Erythroblast (primary cell): ENCODE data around the gene PSMB5.

Experiments used
- GATA1 ChIP-seq: IDR thresholded peaks from 2 replicates; pipeline ENCODE4 v1.6.1; 2011; ENCODE audit warnings: low read depth, mild to moderate bottlenecking, control low read depth, low read length, moderate library complexity
- POLR2A ChIP-seq: IDR thresholded peaks from 2 replicates; pipeline ENCODE4 v1.6.1; 2011; ENCODE audit warnings: mild to moderate bottlenecking, low read length

DNA sequence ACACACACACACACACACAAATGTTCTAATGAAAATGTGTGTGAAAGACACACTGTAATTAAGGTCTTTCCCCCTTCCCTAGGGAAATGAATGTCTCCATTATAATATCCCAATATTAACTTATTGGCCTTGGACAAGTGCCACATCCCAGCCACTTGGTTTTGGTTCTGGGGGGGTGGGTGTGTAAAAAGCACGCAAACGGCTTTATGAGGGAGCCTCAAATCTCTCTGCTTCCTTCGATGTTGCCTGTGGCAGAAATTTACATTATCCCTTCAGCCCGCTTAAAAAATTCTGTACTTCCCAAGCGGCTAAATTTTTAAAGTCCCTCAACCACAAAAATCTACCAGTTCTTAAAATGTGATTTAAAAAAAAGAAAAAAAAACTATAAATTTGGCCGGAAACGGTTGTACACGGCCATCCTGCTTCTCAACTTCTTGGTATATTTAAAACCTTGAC, 25.2 kb downstream of the PSMB5 start:
- TF ChIP-seq POLR2A (no peak), GATA1 (no peak)
